HepG2 (cell line): ENCODE results near the gene CSNK1E. TPM values are rescaled to one million over a fixed set of nuclear protein-coding genes. Genes with fewer than 3 reads are reported as not detected.

Experiments used
- AGO2 ChIP-seq: fragments of 200-400 bp; formaldehyde crosslinking; optimal IDR thresholded peaks from 2 replicates; pipeline ENCODE3; 2017; ENCODE audit warnings: mild to moderate bottlenecking, low read depth, low read length, moderate library complexity
- ARID4A ChIP-seq: sonication (generic); formaldehyde crosslinking; IDR thresholded peaks from 2 replicates; pipeline ENCODE4 v1.5.0; 2020; ENCODE audit warnings: mild to moderate bottlenecking, missing genetic modification reagents, borderline replicate concordance
- CTCF ChIP-seq: sonication (generic); formaldehyde crosslinking; IDR thresholded peaks from 2 replicates; pipeline ENCODE4 v1.5.0; 2020; ENCODE audit warnings: mild to moderate bottlenecking, missing genetic modification reagents, moderate library complexity
- HNRNPL ChIP-seq: fragments of 200-400 bp; formaldehyde crosslinking; IDR thresholded peaks from 2 replicates; pipeline ENCODE4 v1.6.1; 2017; ENCODE audit warnings: mild to moderate bottlenecking, low read depth, low read length
- KDM2A ChIP-seq: sonication (generic); formaldehyde crosslinking; IDR thresholded peaks from 2 replicates; pipeline ENCODE4 v1.4.0; 2020; ENCODE audit warnings: low read depth, missing genetic modification reagents, borderline replicate concordance
- NPAS2 ChIP-seq: sonication (generic); formaldehyde crosslinking; IDR thresholded peaks from 2 replicates; pipeline ENCODE4 v1.8.0; 2022; ENCODE audit warnings: mild to moderate bottlenecking, missing genetic modification reagents, borderline replicate concordance
- RAD21 ChIP-seq: fragments of 450-650 bp; formaldehyde crosslinking; IDR thresholded peaks from 2 replicates; pipeline ENCODE4 v1.5.0; 2020; ENCODE audit warnings: mild to moderate bottlenecking
- RBFOX2 ChIP-seq: fragments of 200-400 bp; formaldehyde crosslinking; IDR thresholded peaks from 2 replicates; pipeline ENCODE4 v1.6.1; 2017; ENCODE audit warnings: low read depth, mild to moderate bottlenecking, low read length
- SP5 ChIP-seq: IDR thresholded peaks from 2 replicates; pipeline ENCODE4 v1.6.1; 2016; ENCODE audit warnings: low read depth, borderline replicate concordance
- ZBTB38 ChIP-seq: sonication (generic); formaldehyde crosslinking; IDR thresholded peaks from 2 replicates; pipeline ENCODE4 v1.5.1; 2020; ENCODE audit warnings: mild to moderate bottlenecking, missing genetic modification reagents
- ZFP91 ChIP-seq: sonication (generic); formaldehyde crosslinking; IDR thresholded peaks from 2 replicates; pipeline ENCODE4 v1.9.0; 2022; ENCODE audit warnings: missing genetic modification reagents, mild to moderate bottlenecking, borderline replicate concordance
- ZNF619 ChIP-seq: sonication (generic); formaldehyde crosslinking; IDR thresholded peaks from 2 replicates; pipeline ENCODE4 v1.4.0; 2020; ENCODE audit warnings: mild to moderate bottlenecking, missing genetic modification reagents
- ZSCAN31 ChIP-seq: sonication (generic); formaldehyde crosslinking; IDR thresholded peaks from 2 replicates; pipeline ENCODE4 v1.5.0; 2020; ENCODE audit warnings: low read depth, mild to moderate bottlenecking, missing genetic modification reagents
- polyA plus RNA-seq, 8 experiments: library from polyadenylated mRNA; depleted of rRNA in 3 of 8; stranded (reverse) in 7 of 8; unstranded in 1 of 8; fragments of >200 nt; fragmentation: Illumina TruSeq in 4 of 8; extraction: Trizol in 4 of 8; gene quantifications; 2 replicates each; pipeline versions ENCODE4 v1.2.1 to v1.2.3, GENCODE V29; 2011 to 2016; ENCODE audit warnings: low read depth in 4 of 8, missing spikeins in 1 of 8, mixed read lengths in 1 of 8; ENCODE audit not compliant: insufficient read depth in 1 of 8
- total RNA-seq, 5 experiments: library from RNA; depleted of rRNA; stranded (reverse); fragments of >200 nt; fragmentation: Illumina TruSeq; extraction: Trizol; gene quantifications; 2 replicates each; pipeline ENCODE4 v1.2.3, GENCODE V29; 2016; ENCODE audit warnings: low read depth in 1 of 5

CSNK1E gene
- total and polyA plus RNA-seq, 2 of the 13 experiments (the other 11 are each of a cell fraction or from before 2014, with no cell fraction given): 34.7 to 129 TPM

- TF ChIP-seq KDM2A (CRISPR knock-in tag) (no peak), ZNF619 (0 out of 2 replicates have a peak, but pooled peaks have one; percentile 31), HNRNPL (peak; percentile 91), ZFP91 (CRISPR knock-in tag) (0 out of 2 replicates have a peak, but pooled peaks have one; percentile 25), ZSCAN31 (0 out of 2 replicates have a peak, but pooled peaks have one; percentile 28), RAD21 (peak; percentile 75), ARID4A (CRISPR knock-in tag) (peak; percentile 28; the same call in 1 of the 2 replicates), RBFOX2 (0 out of 2 replicates have a peak, but pooled peaks have one; percentile 21), ZBTB38 (CRISPR knock-in tag) (peak; percentile 84), CTCF (CRISPR knock-in tag) (peak; percentile 78), SP5 (CRISPR knock-in tag) (no peak), NPAS2 (no peak), AGO2 (peak; percentile 19)
Observed at GRCh38 chr22:38298312-38299005, 18.8 kb downstream of the CSNK1E start (continued).
